Liver (tissue), 9 donors: ENCODE results near the gene TPST2. TPM values are rescaled to one million over a fixed set of nuclear protein-coding genes. Genes with fewer than 3 reads are reported as not detected.

Experiments
- DNase-seq: peaks from one replicate; pipeline ENCODE4 v3.0.0-alpha.2; 2017; ENCODE audit warnings: low spot score
- H3K27ac ChIP-seq, 2 donors: one replicate each; pipeline ENCODE4 v1.7.0; 2013; ENCODE audit warnings: inconsistent platforms in 2 of 2, low read length in 2 of 2, control low read depth in 1 of 2, low read depth in 1 of 2, mild to moderate bottlenecking in 1 of 2
- H3K27me3 ChIP-seq, 4 donors: one replicate each; pipeline versions ENCODE4 v1.6.1 to v1.7.0; 2013; ENCODE audit warnings: low read length in 3 of 4, inconsistent platforms in 1 of 4, mild to moderate bottlenecking in 1 of 4, moderate library complexity in 1 of 4; ENCODE audit not compliant: control insufficient read depth in 4 of 4, insufficient read depth in 4 of 4
- H3K36me3 ChIP-seq, 4 donors: one replicate each; pipeline versions ENCODE4 v1.6.1 to v1.7.0; 2013; ENCODE audit warnings: low read length in 3 of 4, mild to moderate bottlenecking in 3 of 4, low read depth in 1 of 4, moderate library complexity in 1 of 4; ENCODE audit not compliant: control insufficient read depth in 4 of 4, insufficient read depth in 3 of 4
- H3K4me1 ChIP-seq, 4 donors: one replicate each; pipeline versions ENCODE4 v1.6.1 to v1.7.0; 2013; ENCODE audit warnings: low read length in 3 of 4, mild to moderate bottlenecking in 3 of 4, moderate library complexity in 1 of 4; ENCODE audit not compliant: control insufficient read depth in 4 of 4, insufficient read depth in 4 of 4
- H3K4me3 ChIP-seq, 3 donors: one replicate each; pipeline versions ENCODE4 v1.6.1 to v1.7.0; 2013; ENCODE audit warnings: low read length in 3 of 3, control low read depth in 1 of 3, low read depth in 1 of 3, mild to moderate bottlenecking in 1 of 3
- H3K9ac ChIP-seq, 2 donors: one replicate each; pipeline ENCODE4 v1.7.0; 2013; ENCODE audit warnings: low read length in 2 of 2, mild to moderate bottlenecking in 2 of 2, moderate library complexity in 2 of 2, control low read depth in 1 of 2, low read depth in 1 of 2
- H3K9me3 ChIP-seq, 4 donors: one replicate each; pipeline versions ENCODE4 v1.6.1 to v1.7.0; 2013; ENCODE audit warnings: low read length in 3 of 4; ENCODE audit not compliant: control insufficient read depth in 4 of 4
- EGR1 ChIP-seq, 2 donors: IDR thresholded peaks; 2 replicates each; pipeline ENCODE4 v1.6.1; 2016 to 2018; ENCODE audit warnings: antibody characterized with exemption in 2 of 2, low read depth in 2 of 2
- FOXA1 ChIP-seq: IDR thresholded peaks from 2 replicates; pipeline ENCODE4 v1.6.1; 2016; ENCODE audit warnings: antibody characterized with exemption
- FOXA2 ChIP-seq: IDR thresholded peaks from 2 replicates; pipeline ENCODE4 v1.6.1; 2016; ENCODE audit warnings: antibody characterized with exemption
- GABPA ChIP-seq, 2 donors: IDR thresholded peaks in 1 of 2; conservative IDR thresholded peaks in 1 of 2; 2 replicates each; pipeline ENCODE4 v1.6.1; 2016; ENCODE audit warnings: antibody characterized with exemption in 2 of 2, mild to moderate bottlenecking in 1 of 2, moderate library complexity in 1 of 2
- HNF4A ChIP-seq, 2 donors: conservative IDR thresholded peaks; 2 replicates each; pipeline ENCODE4 v1.6.1; 2016; ENCODE audit warnings: antibody characterized with exemption in 2 of 2, mild to moderate bottlenecking in 2 of 2
- HNF4G ChIP-seq: IDR thresholded peaks from 2 replicates; pipeline ENCODE4 v1.6.1; 2016; ENCODE audit warnings: antibody characterized with exemption
- JUND ChIP-seq, 2 donors: IDR thresholded peaks; 2 replicates each; pipeline ENCODE4 v1.6.1; 2016; ENCODE audit warnings: antibody characterized with exemption in 2 of 2
- NR2F2 ChIP-seq: IDR thresholded peaks from 2 replicates; pipeline ENCODE4 v1.6.1; 2016; ENCODE audit warnings: antibody characterized with exemption
- RAD21 ChIP-seq, 2 donors: IDR thresholded peaks; 2 replicates each; pipeline ENCODE4 v1.6.1; 2016; ENCODE audit warnings: antibody characterized with exemption in 2 of 2, mild to moderate bottlenecking in 2 of 2
- RXRA ChIP-seq, 2 donors: IDR thresholded peaks; 2 replicates each; pipeline ENCODE4 v1.6.1; 2017 to 2018; ENCODE audit warnings: antibody characterized with exemption in 2 of 2, mild to moderate bottlenecking in 1 of 2
- SP1 ChIP-seq: IDR thresholded peaks from 2 replicates; pipeline ENCODE4 v1.6.1; 2018; ENCODE audit warnings: antibody characterized with exemption, mild to moderate bottlenecking
- TAF1 ChIP-seq: conservative IDR thresholded peaks from 2 replicates; pipeline ENCODE4 v1.6.1; 2016; ENCODE audit warnings: antibody characterized with exemption, mild to moderate bottlenecking
- YY1 ChIP-seq: IDR thresholded peaks from 2 replicates; pipeline ENCODE4 v1.6.1; 2016; ENCODE audit warnings: antibody characterized with exemption, mild to moderate bottlenecking
- WGBS: extraction: QIAGEN DNeasy Blood & Tissue Kit; methylation state at CpG from one replicate; pipeline ENCODE4 v1.1.7; 2013; 5-methylcytosine and 5-hydroxymethylcytosine counted together
- polyA plus RNA-seq, 2 donors: library from polyadenylated mRNA; stranded (reverse) in 1 of 2; unstranded in 1 of 2; fragments of 200-250 nt in 1 of 2; fragments of >200 nt in 1 of 2; fragmentation: Nextera tagmentation in 1 of 2; extraction: Ambion mirVana in 1 of 2; gene quantifications; one replicate each; pipeline versions ENCODE4 v1.2.1 to v1.2.3, GENCODE V29; 2013 to 2015
- total RNA-seq, 2 donors: library from RNA; depleted of rRNA; stranded (reverse); fragments of >200 nt; gene quantifications; one replicate each; pipeline ENCODE4 v1.2.3, GENCODE V29; 2014
- TF ChIP-seq, protein P1 (sequence below): IDR thresholded peaks from 2 replicates; pipeline ENCODE4 v1.6.1; 2016; ENCODE audit warnings: antibody characterized with exemption, mild to moderate bottlenecking
- TF ChIP-seq, protein P2 (sequence below): IDR thresholded peaks from 2 replicates; pipeline ENCODE4 v1.6.1; 2016; ENCODE audit warnings: antibody characterized with exemption
- TF ChIP-seq, protein P3 (sequence below): IDR thresholded peaks from 2 replicates; pipeline ENCODE4 v1.6.1; 2016; ENCODE audit warnings: antibody characterized with exemption
- TF ChIP-seq, protein P4 (sequence below): IDR thresholded peaks from 2 replicates; pipeline ENCODE4 v1.6.1; 2016; ENCODE audit warnings: antibody characterized with exemption
- TF ChIP-seq, protein P5 (sequence below): fragments of 150-350 bp; IDR thresholded peaks from 2 replicates; pipeline ENCODE4 v1.5.1; 2017; ENCODE audit warnings: improper control_type of control experiment, low read depth, low read length; ENCODE audit not compliant: missing input control
- donor health status: healthy.
- donor health status: healthy.
- donor health status: healthy.
- donor health status: healthy.
- donor health status: healthy.

Gene TPST2
- total and polyA plus RNA-seq, 4 donors, result 33.3 to 109 (median 69.7) TPM

DNA sequence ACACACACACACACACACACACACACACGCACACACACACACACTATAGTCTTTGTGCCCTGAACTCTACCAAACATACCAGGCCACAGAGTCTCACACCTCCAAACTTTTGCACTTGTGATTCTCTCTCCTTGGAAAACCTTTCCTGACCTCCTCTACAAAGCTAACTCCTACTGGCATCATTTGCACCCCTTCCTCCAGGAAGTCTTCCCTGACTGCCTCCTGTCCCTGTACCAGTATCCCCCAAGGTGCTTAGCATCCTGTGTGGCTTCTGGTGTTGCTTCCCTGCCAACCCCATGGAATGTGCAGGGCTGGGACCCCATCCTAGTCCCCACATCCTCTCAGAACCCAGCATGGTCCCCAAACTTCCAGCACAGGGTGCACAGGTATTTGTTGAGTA, 8.9 kb downstream of the TPST2 start:
- DNase-seq, result no peak
- Histone ChIP-seq H3K27ac (no peak overlapping the region), H3K9ac (no peak overlapping the region), H3K36me3 (peaks cover 0 to 12% (median 3%) of the 10 kb centered on the region in 4 donors), H3K9me3 (no peaks in the 10 kb centered on the region), H3K4me1 (peaks cover 5 to 16% (median 14%) of the 10 kb centered on the region in 4 donors), H3K27me3 (no peaks in the 10 kb centered on the region), H3K4me3 (no peak overlapping the region)
- TF ChIP-seq JUND (IDR thresholded peaks at IDR 0.05), result no peak
- TF ChIP-seq, protein P1, sequence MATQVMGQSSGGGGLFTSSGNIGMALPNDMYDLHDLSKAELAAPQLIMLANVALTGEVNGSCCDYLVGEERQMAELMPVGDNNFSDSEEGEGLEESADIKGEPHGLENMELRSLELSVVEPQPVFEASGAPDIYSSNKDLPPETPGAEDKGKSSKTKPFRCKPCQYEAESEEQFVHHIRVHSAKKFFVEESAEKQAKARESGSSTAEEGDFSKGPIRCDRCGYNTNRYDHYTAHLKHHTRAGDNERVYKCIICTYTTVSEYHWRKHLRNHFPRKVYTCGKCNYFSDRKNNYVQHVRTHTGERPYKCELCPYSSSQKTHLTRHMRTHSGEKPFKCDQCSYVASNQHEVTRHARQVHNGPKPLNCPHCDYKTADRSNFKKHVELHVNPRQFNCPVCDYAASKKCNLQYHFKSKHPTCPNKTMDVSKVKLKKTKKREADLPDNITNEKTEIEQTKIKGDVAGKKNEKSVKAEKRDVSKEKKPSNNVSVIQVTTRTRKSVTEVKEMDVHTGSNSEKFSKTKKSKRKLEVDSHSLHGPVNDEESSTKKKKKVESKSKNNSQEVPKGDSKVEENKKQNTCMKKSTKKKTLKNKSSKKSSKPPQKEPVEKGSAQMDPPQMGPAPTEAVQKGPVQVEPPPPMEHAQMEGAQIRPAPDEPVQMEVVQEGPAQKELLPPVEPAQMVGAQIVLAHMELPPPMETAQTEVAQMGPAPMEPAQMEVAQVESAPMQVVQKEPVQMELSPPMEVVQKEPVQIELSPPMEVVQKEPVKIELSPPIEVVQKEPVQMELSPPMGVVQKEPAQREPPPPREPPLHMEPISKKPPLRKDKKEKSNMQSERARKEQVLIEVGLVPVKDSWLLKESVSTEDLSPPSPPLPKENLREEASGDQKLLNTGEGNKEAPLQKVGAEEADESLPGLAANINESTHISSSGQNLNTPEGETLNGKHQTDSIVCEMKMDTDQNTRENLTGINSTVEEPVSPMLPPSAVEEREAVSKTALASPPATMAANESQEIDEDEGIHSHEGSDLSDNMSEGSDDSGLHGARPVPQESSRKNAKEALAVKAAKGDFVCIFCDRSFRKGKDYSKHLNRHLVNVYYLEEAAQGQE, result no peak
- TF ChIP-seq, protein P2, sequence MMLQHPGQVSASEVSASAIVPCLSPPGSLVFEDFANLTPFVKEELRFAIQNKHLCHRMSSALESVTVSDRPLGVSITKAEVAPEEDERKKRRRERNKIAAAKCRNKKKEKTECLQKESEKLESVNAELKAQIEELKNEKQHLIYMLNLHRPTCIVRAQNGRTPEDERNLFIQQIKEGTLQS, result no peak
- no peak for TF ChIP-seq FOXA2
- no peak for TF ChIP-seq NR2F2
- no peak for TF ChIP-seq HNF4A (conservative IDR thresholded peaks at IDR 0.05)
- TF ChIP-seq, protein P3, sequence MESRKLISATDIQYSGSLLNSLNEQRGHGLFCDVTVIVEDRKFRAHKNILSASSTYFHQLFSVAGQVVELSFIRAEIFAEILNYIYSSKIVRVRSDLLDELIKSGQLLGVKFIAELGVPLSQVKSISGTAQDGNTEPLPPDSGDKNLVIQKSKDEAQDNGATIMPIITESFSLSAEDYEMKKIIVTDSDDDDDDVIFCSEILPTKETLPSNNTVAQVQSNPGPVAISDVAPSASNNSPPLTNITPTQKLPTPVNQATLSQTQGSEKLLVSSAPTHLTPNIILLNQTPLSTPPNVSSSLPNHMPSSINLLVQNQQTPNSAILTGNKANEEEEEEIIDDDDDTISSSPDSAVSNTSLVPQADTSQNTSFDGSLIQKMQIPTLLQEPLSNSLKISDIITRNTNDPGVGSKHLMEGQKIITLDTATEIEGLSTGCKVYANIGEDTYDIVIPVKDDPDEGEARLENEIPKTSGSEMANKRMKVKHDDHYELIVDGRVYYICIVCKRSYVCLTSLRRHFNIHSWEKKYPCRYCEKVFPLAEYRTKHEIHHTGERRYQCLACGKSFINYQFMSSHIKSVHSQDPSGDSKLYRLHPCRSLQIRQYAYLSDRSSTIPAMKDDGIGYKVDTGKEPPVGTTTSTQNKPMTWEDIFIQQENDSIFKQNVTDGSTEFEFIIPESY, result no peak
- no peak for TF ChIP-seq GABPA (IDR thresholded peaks at IDR 0.05 in 1 of 2, conservative IDR thresholded peaks at IDR 0.05 in 1 of 2)
- TF ChIP-seq, protein P4, sequence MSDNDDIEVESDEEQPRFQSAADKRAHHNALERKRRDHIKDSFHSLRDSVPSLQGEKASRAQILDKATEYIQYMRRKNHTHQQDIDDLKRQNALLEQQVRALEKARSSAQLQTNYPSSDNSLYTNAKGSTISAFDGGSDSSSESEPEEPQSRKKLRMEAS, result no peak
- TF ChIP-seq SP1, result no peak
- TF ChIP-seq RXRA (IDR thresholded peaks at IDR 0.05), result no peak
- TF ChIP-seq RAD21 (IDR thresholded peaks at IDR 0.05), result no peak
- no peak for TF ChIP-seq YY1
- TF ChIP-seq, protein P5, sequence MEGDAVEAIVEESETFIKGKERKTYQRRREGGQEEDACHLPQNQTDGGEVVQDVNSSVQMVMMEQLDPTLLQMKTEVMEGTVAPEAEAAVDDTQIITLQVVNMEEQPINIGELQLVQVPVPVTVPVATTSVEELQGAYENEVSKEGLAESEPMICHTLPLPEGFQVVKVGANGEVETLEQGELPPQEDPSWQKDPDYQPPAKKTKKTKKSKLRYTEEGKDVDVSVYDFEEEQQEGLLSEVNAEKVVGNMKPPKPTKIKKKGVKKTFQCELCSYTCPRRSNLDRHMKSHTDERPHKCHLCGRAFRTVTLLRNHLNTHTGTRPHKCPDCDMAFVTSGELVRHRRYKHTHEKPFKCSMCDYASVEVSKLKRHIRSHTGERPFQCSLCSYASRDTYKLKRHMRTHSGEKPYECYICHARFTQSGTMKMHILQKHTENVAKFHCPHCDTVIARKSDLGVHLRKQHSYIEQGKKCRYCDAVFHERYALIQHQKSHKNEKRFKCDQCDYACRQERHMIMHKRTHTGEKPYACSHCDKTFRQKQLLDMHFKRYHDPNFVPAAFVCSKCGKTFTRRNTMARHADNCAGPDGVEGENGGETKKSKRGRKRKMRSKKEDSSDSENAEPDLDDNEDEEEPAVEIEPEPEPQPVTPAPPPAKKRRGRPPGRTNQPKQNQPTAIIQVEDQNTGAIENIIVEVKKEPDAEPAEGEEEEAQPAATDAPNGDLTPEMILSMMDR, result no peak
- TF ChIP-seq HNF4G, result no peak
- TF ChIP-seq TAF1, result no peak
- TF ChIP-seq FOXA1, result no peak
- TF ChIP-seq EGR1 (IDR thresholded peaks at IDR 0.05; ENCODE audit: low read depth in 2 of 2), result no peak
- WGBS, result 77% methylated on average over 1 of the region's 1 CpG
